ENCODE results near the gene CSRP1. TPM values are rescaled to one million over a fixed set of nuclear protein-coding genes. Genes with fewer than 3 reads are reported as not detected.
A peak's percentile ranks its signal among the peaks of the same experiment; 100 is the strongest.

Gene CSRP1
- polyA plus RNA-seq, 3 donors: 130 to 137 (median 136) TPM

GRCh38 chr1:201515062-201515750 lies 8.3 kb upstream of the CSRP1 start:
- no peak for DNase-seq (ENCODE audit: low read depth in 3 of 3, low spot score in 2 of 3)

- DNase-seq (ENCODE audit: low read depth in 3 of 3, low spot score in 2 of 3): no peak
Measured at GRCh38 chr1:201514466-201514865, 7.5 kb upstream of the CSRP1 start.

- DNase-seq (ENCODE audit: low read depth in 3 of 3, low spot score in 2 of 3): no peak
Measured at GRCh38 chr1:201513498-201514243, 6.7 kb upstream of the CSRP1 start.

- DNase-seq (ENCODE audit: low read depth in 3 of 3, low spot score in 2 of 3): no peak
Measured at GRCh38 chr1:201511941-201512539, 5.1 kb upstream of the CSRP1 start.

- DNase-seq (ENCODE audit: low read depth in 3 of 3, low spot score in 2 of 3): no peak
Measured at GRCh38 chr1:201511396-201511940, 4.5 kb upstream of the CSRP1 start.

- DNase-seq (ENCODE audit: low read depth in 3 of 3, low spot score in 2 of 3): no peak
Measured at GRCh38 chr1:201510734-201511133, 3.8 kb upstream of the CSRP1 start.

- no peak for DNase-seq (ENCODE audit: low read depth in 3 of 3, low spot score in 2 of 3)
Measured at GRCh38 chr1:201509601-201510374, 2.9 kb upstream of the CSRP1 start.

GRCh38 chr1:201508809-201509208 lies 1.9 kb upstream of the CSRP1 start:
- no peak for DNase-seq (ENCODE audit: low read depth in 3 of 3, low spot score in 2 of 3)

GRCh38 chr1:201507360-201507675 lies 395 bp upstream of the CSRP1 start:
- DNase-seq (ENCODE audit: low read depth in 3 of 3, low spot score in 2 of 3): no peak

- DNase-seq (ENCODE audit: low read depth in 3 of 3, low spot score in 2 of 3): no peak
Measured at GRCh38 chr1:201506092-201506491, 831 bp downstream of the CSRP1 start.

- DNase-seq (ENCODE audit: low read depth in 3 of 3, low spot score in 2 of 3): no peak
Measured at GRCh38 chr1:201505503-201505890, 1.4 kb downstream of the CSRP1 start.

- DNase-seq (ENCODE audit: low read depth in 3 of 3, low spot score in 2 of 3): no peak
Measured at GRCh38 chr1:201504799-201505502, 2.0 kb downstream of the CSRP1 start.

- no peak for DNase-seq (ENCODE audit: low read depth in 3 of 3, low spot score in 2 of 3)
Measured at GRCh38 chr1:201504179-201504631, 2.7 kb downstream of the CSRP1 start.

- DNase-seq (ENCODE audit: low read depth in 3 of 3, low spot score in 2 of 3): peak in 1 of 3 donors; percentile 85
Measured at GRCh38 chr1:201503397-201504176, 3.3 kb downstream of the CSRP1 start.

GRCh38 chr1:201502511-201502857 lies 4.4 kb downstream of the CSRP1 start:
- no peak for DNase-seq (ENCODE audit: low read depth in 3 of 3, low spot score in 2 of 3)

- no peak for DNase-seq (ENCODE audit: low read depth in 3 of 3, low spot score in 2 of 3)
Measured at GRCh38 chr1:201501812-201502510, 5.0 kb downstream of the CSRP1 start.

GRCh38 chr1:201501144-201501543 lies 5.8 kb downstream of the CSRP1 start:
- DNase-seq (ENCODE audit: low read depth in 3 of 3, low spot score in 2 of 3): no peak

GRCh38 chr1:201500670-201501120 lies 6.2 kb downstream of the CSRP1 start:
- DNase-seq (ENCODE audit: low read depth in 3 of 3, low spot score in 2 of 3): no peak

Data from right renal cortex interstitium (tissue), 3 donors.